GM12878 (cell line): ENCODE measurements around the gene ZDHHC14. TPM values are rescaled to one million over a fixed set of nuclear protein-coding genes. Genes with fewer than 3 reads are reported as not detected.

ENCODE experiments used
- ATAC-seq: fragments of 200-7000 bp; cut with Tn5 transposase; 3 replicates; pipeline ENCODE4 v1.9.1; 2020; ENCODE audit warnings: mild to moderate bottlenecking, moderate library complexity
- BruUV-seq: library from RNA; stranded (reverse); fragments of 400-500 nt; replicated peaks from 2 replicates; lab custom pipeline; 2021; lab: Mats Ljungman, UMichigan
- CTCF ChIA-PET: fragments of 300-600 bp; sonication (Branson Sonifier 250); formaldehyde crosslinking; extraction: SDS; loops from one replicate; lab custom pipeline; 2021; ENCODE audit warnings: inconsistent platforms; lab: Yijun Ruan, JAX
- POLR2A ChIA-PET: fragments of 350-600 bp; formaldehyde crosslinking; extraction: SDS; loops from one replicate; lab custom pipeline; 2021; ENCODE audit warnings: inconsistent platforms; lab: Charles Lee
- RAD21 ChIA-PET: fragments of 300-600 bp; sonication (Branson Sonifier 250); formaldehyde crosslinking; loops from one replicate; lab custom pipeline; 2023; ENCODE audit warnings: antibody characterized with exemption; ENCODE audit not compliant: unreplicated experiment; lab: Charles Lee
- SMC1A ChIA-PET: fragments of 300-600 bp; sonication (Branson Sonifier 250); formaldehyde crosslinking; loops from one replicate; lab custom pipeline; 2023; ENCODE audit not compliant: unreplicated experiment, uncharacterized antibody; lab: Charles Lee
- DNase-seq: peaks from one replicate; pipeline ENCODE4 v3.0.0-alpha.2; 2011; ENCODE audit warnings: low read depth, low spot score
- FAIRE-seq: peaks from 3 replicates; lab custom pipeline; 2011; peaks lifted over from hg19 to GRCh38; lab: Jason Lieb, UNC
- H2AFZ ChIP-seq: 2 replicates; pipeline ENCODE4 v1.6.0; 2011; ENCODE audit warnings: low read depth, low read length, control low read depth; ENCODE audit not compliant: control insufficient read depth
- H3K27ac ChIP-seq: 2 replicates; pipeline ENCODE4 v1.5.1; 2011; ENCODE audit warnings: control low read depth; ENCODE audit not compliant: control insufficient read depth, insufficient read depth
- H3K27me3 ChIP-seq, 2 experiments: replicated peaks in 1 of 2; 2 replicates each; pipeline versions ENCODE4 v1.6.0 to v1.6.1; 2011; ENCODE audit warnings: low read length in 1 of 2; ENCODE audit not compliant: control insufficient read depth in 2 of 2, insufficient read depth in 2 of 2
- H3K36me3 ChIP-seq, 2 experiments: 2 replicates each; pipeline ENCODE4 v1.5.1; 2011; ENCODE audit warnings: low read length in 1 of 2; ENCODE audit not compliant: control insufficient read depth in 2 of 2, insufficient read depth in 2 of 2
- H3K4me1 ChIP-seq: 2 replicates; pipeline ENCODE4 v1.6.1; 2011; ENCODE audit warnings: mild to moderate bottlenecking, low read length, moderate library complexity, mixed read lengths; ENCODE audit not compliant: control insufficient read depth, insufficient read depth
- H3K4me2 ChIP-seq: 2 replicates; pipeline ENCODE4 v1.6.0; 2011; ENCODE audit warnings: control low read depth; ENCODE audit not compliant: control insufficient read depth, insufficient read depth
- H3K4me3 ChIP-seq: fragments of 200-600 bp; sonication (generic); 2 replicates; pipeline ENCODE4 v1.5.1; 2016
- H3K79me2 ChIP-seq: 2 replicates; pipeline ENCODE4 v1.6.0; 2011; ENCODE audit warnings: low read length; ENCODE audit not compliant: control insufficient read depth, insufficient read depth
- H3K9ac ChIP-seq: 2 replicates; pipeline ENCODE4 v1.8.0; 2011; ENCODE audit warnings: low read length, control low read depth, mixed read lengths; ENCODE audit not compliant: control insufficient read depth, insufficient read depth
- H3K9me3 ChIP-seq: replicated peaks from 3 replicates; pipeline ENCODE4 v1.5.1; 2011; ENCODE audit warnings: mild to moderate bottlenecking, low read length; ENCODE audit not compliant: control insufficient read depth, insufficient read depth
- H4K20me1 ChIP-seq: 2 replicates; pipeline ENCODE4 v1.6.0; 2011; ENCODE audit not compliant: control insufficient read depth, insufficient read depth
- BMI1 ChIP-seq: fragments of 450-650 bp; IDR thresholded peaks from 2 replicates; pipeline ENCODE4 v1.6.1; 2016; ENCODE audit warnings: mild to moderate bottlenecking, moderate library complexity, borderline replicate concordance
- CBX5 ChIP-seq: sonication (generic); IDR thresholded peaks from 2 replicates; pipeline ENCODE4 v1.6.1; 2016; ENCODE audit warnings: low read depth, moderate library complexity, mild to moderate bottlenecking, inconsistent platforms
- CHD2 ChIP-seq: IDR thresholded peaks from 2 replicates; pipeline ENCODE4 v1.6.1; 2011; ENCODE audit warnings: low read depth, low read length, improper control_type of control experiment, borderline replicate concordance
- E2F4 ChIP-seq: IDR thresholded peaks from 2 replicates; pipeline ENCODE4 v1.6.1; 2012; ENCODE audit warnings: low read depth, low read length, improper control_type of control experiment
- ETV6 ChIP-seq, 2 experiments: fragments of 450-650 bp in 1 of 2; IDR thresholded peaks in 1 of 2; conservative IDR thresholded peaks in 1 of 2; 2 replicates each; pipeline ENCODE4 v1.6.1; 2014; ENCODE audit warnings: antibody characterized with exemption in 1 of 2, borderline replicate concordance in 1 of 2, low read depth in 1 of 2, mild to moderate bottlenecking in 1 of 2, moderate library complexity in 1 of 2
- HSF1 ChIP-seq: fragments of 150-350 bp; IDR thresholded peaks from 2 replicates; pipeline ENCODE4 v1.6.1; 2014; ENCODE audit warnings: mild to moderate bottlenecking, low read depth, low read length
- IKZF1 ChIP-seq: fragments of 450-650 bp; conservative IDR thresholded peaks from 2 replicates; pipeline ENCODE4 v1.6.1; 2017; ENCODE audit warnings: antibody characterized with exemption, mild to moderate bottlenecking
- MEF2A ChIP-seq: IDR thresholded peaks from 2 replicates; pipeline ENCODE4 v1.6.1; 2011; ENCODE audit warnings: low read depth, mild to moderate bottlenecking, low read length, moderate library complexity; ENCODE audit not compliant: insufficient read depth
- PAX5 ChIP-seq: IDR thresholded peaks from 2 replicates; pipeline ENCODE4 v1.6.1; 2011; ENCODE audit warnings: low read depth, low read length, borderline replicate concordance
- RAD51 ChIP-seq: fragments of 450-650 bp; IDR thresholded peaks from 2 replicates; pipeline ENCODE4 v1.6.1; 2016; ENCODE audit warnings: moderate library complexity, mild to moderate bottlenecking, inconsistent platforms
- TCF7 ChIP-seq: IDR thresholded peaks from 2 replicates; pipeline ENCODE4 v1.6.1; 2014; ENCODE audit warnings: antibody characterized with exemption, borderline replicate concordance
- ZSCAN29 ChIP-seq: fragments of 450-650 bp; IDR thresholded peaks from 2 replicates; pipeline ENCODE4 v1.6.1; 2017; ENCODE audit warnings: mild to moderate bottlenecking, moderate library complexity
- WGBS: methylation state at CpG from one replicate; pipeline ENCODE4 v1.1.6; 2016; ENCODE audit warnings: low lambda C conversion rate; ENCODE audit not compliant: insufficient replicate concordance, insufficient coverage; ENCODE audit errors: missing lambda C conversion rate; 5-methylcytosine and 5-hydroxymethylcytosine counted together
- in situ Hi-C: fragments of 300-500 bp; cut with MboI; formaldehyde crosslinking; loops from 9 replicates; pipeline ENCODE4 v1.14.3; 2018; ENCODE audit warnings: mixed read lengths
- intact Hi-C: fragments of 100-400 bp; cut with micrococcal nuclease; formaldehyde crosslinking; loops from one replicate; pipeline ENCODE4 v1.14.2; 2022; ENCODE audit not compliant: unreplicated experiment
- polyA plus RNA-seq, 11 experiments: library from polyadenylated mRNA; depleted of rRNA in 4 of 11; unstranded in 6 of 11; stranded (reverse) in 5 of 11; fragments of >200 nt; fragmentation: Nextera tagmentation in 4 of 11; fragmentation: Illumina TruSeq in 1 of 11; extraction: Ambion mirVana in 4 of 11; extraction: Trizol in 1 of 11; gene quantifications; 1 replicate in 1 of 11; 2 replicates in 10 of 11; pipeline versions ENCODE4 v1.2.1 to v1.2.3, GENCODE V29; 2011 to 2016; ENCODE audit warnings: inconsistent platforms in 2 of 11, missing spikeins in 2 of 11, low read depth in 1 of 11
- total RNA-seq, 4 experiments: library from RNA; depleted of rRNA in 3 of 4; stranded (reverse); fragments of >200 nt in 3 of 4; fragmentation: Illumina TruSeq in 1 of 4; extraction: Trizol in 1 of 4; gene quantifications; 2 replicates each; pipeline versions ENCODE4 v1.2.1 to v1.2.3, GENCODE V29; 2013 to 2021

The ZDHHC14 gene
- total and polyA plus RNA-seq, 10 of the 15 experiments (the other 5 are each of a cell fraction or from before 2014, with no cell fraction given) = 0.15 to 16.0 (median 0.76) TPM; not detected in 1

- ChIA-PET POLR2A (no interaction called here), RAD21 (no interaction called here), CTCF (no interaction called here), SMC1A (no interaction called here)
- H3K27ac ChIP-seq = no peak overlapping the region
- BruUV-seq = no TSS peak
- intact Hi-C loops (no loop called here), in situ Hi-C loops (no loop called here)
- no peak overlapping the region for H2AFZ ChIP-seq
- ATAC-seq = no peak
- H3K36me3 ChIP-seq = peaks cover 0 to 3% of the 10 kb centered on the region in 2 experiments; a peak in 2 of 4 replicates
- 50% methylated on average over 13 of the region's 13 CpGs for WGBS
- FAIRE-seq = no peak
- H3K4me1 ChIP-seq = no peaks in the 10 kb centered on the region
- no peak for TF ChIP-seq CHD2
- no peak for TF ChIP-seq BMI1
- no peaks in the 10 kb centered on the region for H3K27me3 ChIP-seq
- DNase-seq = no peak
- H3K9me3 ChIP-seq = no peaks in the 10 kb centered on the region; the same call in 2 of the 3 replicates
- no peaks in the 10 kb centered on the region for H4K20me1 ChIP-seq
- no peak overlapping the region for H3K4me3 ChIP-seq
- no peak overlapping the region for H3K9ac ChIP-seq
- no peak overlapping the region for H3K4me2 ChIP-seq
- no peaks in the 10 kb centered on the region for H3K79me2 ChIP-seq
Observed at GRCh38 chr6:157651731-157652490, 270.9 kb downstream of the ZDHHC14 start.

- Histone ChIP-seq H3K4me2 (no peak overlapping the region), H3K9ac (no peak overlapping the region), H3K9me3 (no peaks in the 10 kb centered on the region; the same call in 2 of the 3 replicates), H3K27ac (no peak overlapping the region), H2AFZ (no peak overlapping the region), H4K20me1 (no peaks in the 10 kb centered on the region), H3K36me3 (peaks cover 0 to 3% of the 10 kb centered on the region in 2 experiments; a peak in 2 of 4 replicates), H3K4me1 (no peaks in the 10 kb centered on the region), H3K4me3 (no peak overlapping the region), H3K27me3 (no peaks in the 10 kb centered on the region), H3K79me2 (no peaks in the 10 kb centered on the region)
- intact Hi-C loops (no loop called here), in situ Hi-C loops (no loop called here)
- ChIA-PET SMC1A (no interaction called here), CTCF (no interaction called here), RAD21 (no interaction called here), POLR2A (no interaction called here)
- DNase-seq = no peak
- FAIRE-seq = no peak
- WGBS = 84% methylated on average over 18 of the region's 18 CpGs
- BruUV-seq = TSS peak; percentile 40
- no peak for ATAC-seq
- TF ChIP-seq RAD51 (no peak), MEF2A (no peak), IKZF1 (no peak), E2F4 (no peak), TCF7 (no peak), ZSCAN29 (no peak), ETV6 (conservative IDR thresholded peaks at IDR 0.05 in 1 of 2, IDR thresholded peaks at IDR 0.05 in 1 of 2; ENCODE audit: borderline replicate concordance in 1 of 2, low read depth in 1 of 2) (no peak), PAX5 (no peak), HSF1 (no peak), BMI1 (no peak), CBX5 (no peak)
Observed at GRCh38 chr6:157652601-157653363, 271.8 kb downstream of the ZDHHC14 start.
